T-cell (primary cell): ENCODE data around the gene ERG. TPM values are rescaled to one million over a fixed set of nuclear protein-coding genes. Genes with fewer than 3 reads are reported as not detected.

Experiments used
- ATAC-seq, 4 experiments: fragments of 200-7000 bp in 3 of 4; fragments of 150-1000 bp in 1 of 4; cut with Tn5 transposase; replicated peaks in 1 of 4; 1 replicate in 3 of 4; 2 replicates in 1 of 4; pipeline ENCODE4 v1.10.0; 2021; ENCODE audit warnings: moderate library complexity in 3 of 4, mild to moderate bottlenecking in 2 of 4, moderate number of reproducible peaks in 1 of 4
- CTCF ChIA-PET, 2 donors: fragments of 300-600 bp; sonication (Branson Sonifier 250); formaldehyde crosslinking; loops; one replicate each; lab custom pipeline; 2022; ENCODE audit warnings: antibody characterized with exemption in 2 of 2; lab: Charles Lee
- POLR2A ChIA-PET, 2 donors: fragments of 300-600 bp; sonication (Branson Sonifier 250); formaldehyde crosslinking; loops; one replicate each; lab custom pipeline; 2022; ENCODE audit warnings: antibody characterized with exemption in 2 of 2; lab: Charles Lee
- DNase-seq, 35 experiments: peaks; one replicate each; pipeline versions ENCODE4 v3.0.0 to v3.0.0-alpha.2; 2013 to 2023
- H3K27ac ChIP-seq: one replicate; pipeline ENCODE4 v1.5.1; 2013; ENCODE audit warnings: low read length
- H3K27me3 ChIP-seq, 2 experiments: replicated peaks in 1 of 2; 1 replicate in 1 of 2; 2 replicates in 1 of 2; pipeline versions ENCODE4 v1.6.1 to v1.7.0; 2013; ENCODE audit warnings: low read length in 1 of 2, mixed read lengths in 1 of 2; ENCODE audit not compliant: control insufficient read depth in 2 of 2, insufficient read depth in 2 of 2; ENCODE audit errors: extremely low read depth in 1 of 2
- H3K36me3 ChIP-seq, 2 donors: 1 replicate in 1 of 2; 2 replicates in 1 of 2; pipeline versions ENCODE4 v1.6.1 to v1.7.0; 2013; ENCODE audit warnings: low read length in 1 of 2; ENCODE audit not compliant: control insufficient read depth in 2 of 2, insufficient read depth in 1 of 2; ENCODE audit errors: extremely low read depth in 1 of 2
- H3K4me1 ChIP-seq, 2 experiments: 1 replicate in 1 of 2; 2 replicates in 1 of 2; pipeline versions ENCODE4 v1.6.1 to v1.7.0; 2013; ENCODE audit warnings: low read length in 2 of 2, mixed read lengths in 1 of 2; ENCODE audit not compliant: insufficient read depth in 2 of 2, control insufficient read depth in 1 of 2; ENCODE audit errors: extremely low read depth in 1 of 2
- H3K4me3 ChIP-seq, 2 donors: 1 replicate in 1 of 2; 2 replicates in 1 of 2; pipeline versions ENCODE4 v1.5.1 to v1.7.0; 2013; ENCODE audit warnings: mild to moderate bottlenecking in 2 of 2, low read length in 1 of 2, moderate library complexity in 1 of 2; ENCODE audit not compliant: control insufficient read depth in 1 of 2; ENCODE audit errors: extremely low read depth in 1 of 2
- H3K9me3 ChIP-seq: 2 replicates; pipeline ENCODE4 v1.7.0; 2013
- H3K27ac Mint-ChIP-seq, 2 donors: one replicate each; pipeline ENCODE4 v1.8.0; 2020 to 2021; ENCODE audit warnings: mild to moderate bottlenecking in 2 of 2, mixed read lengths in 2 of 2
- H3K27me3 Mint-ChIP-seq, 2 donors: one replicate each; pipeline ENCODE4 v1.8.0; 2021 to 2022; ENCODE audit warnings: mixed read lengths in 2 of 2
- H3K36me3 Mint-ChIP-seq: one replicate; pipeline ENCODE4 v1.8.0; 2021; ENCODE audit warnings: mixed read lengths
- H3K4me1 Mint-ChIP-seq, 3 donors: one replicate each; pipeline ENCODE4 v1.8.0; 2020 to 2022; ENCODE audit warnings: mixed read lengths in 3 of 3, mild to moderate bottlenecking in 1 of 3
- H3K4me3 Mint-ChIP-seq, 3 donors: one replicate each; pipeline ENCODE4 v1.8.0; 2020 to 2022; ENCODE audit warnings: mild to moderate bottlenecking in 3 of 3, mixed read lengths in 3 of 3, moderate library complexity in 3 of 3
- H3K9me3 Mint-ChIP-seq, 3 donors: one replicate each; pipeline ENCODE4 v1.8.0; 2020 to 2022; ENCODE audit warnings: mixed read lengths in 3 of 3
- WGBS: methylation state at CpG from one replicate; pipeline ENCODE4 v1.1.5; 2013; ENCODE audit warnings: missing lambda C conversion rate; ENCODE audit not compliant: insufficient coverage; 5-methylcytosine and 5-hydroxymethylcytosine counted together
- total RNA-seq, 35 experiments: library from RNA in 6 of 35; stranded (reverse) in 6 of 35; fragments of 120-200 nt in 1 of 35; gene quantifications; one replicate each; pipeline versions ENCODE4 v1.2.1 to v1.2.4 and lab custom pipeline; 2013 to 2026

Gene ERG
- total RNA-seq, 5 donors from 2014 or later (not counting 1 experiment from before 2014, with no cell fraction given), result 0.54 to 1.5 (median 0.85) TPM; not detected in 1

DNA sequence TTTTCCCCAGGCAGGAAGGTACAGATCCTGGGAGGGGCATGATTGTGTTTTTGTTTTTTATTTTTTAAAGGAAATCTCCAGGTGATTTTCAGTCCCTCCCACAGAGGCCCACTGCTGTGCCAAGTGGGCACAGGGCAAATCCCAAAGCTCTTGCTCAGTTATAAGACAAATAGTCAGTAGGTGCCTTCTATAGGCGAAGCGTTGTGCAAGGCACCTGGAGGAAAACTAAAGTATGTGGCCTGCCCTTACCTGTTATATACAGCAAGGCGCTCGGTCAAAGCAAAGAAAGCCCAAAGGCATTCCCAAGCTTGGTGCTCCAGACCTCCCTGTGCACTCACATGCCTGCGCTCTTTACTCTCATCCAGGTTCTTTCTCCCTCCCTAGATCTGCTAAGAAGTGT, 160.5 kb downstream of the ERG start:
- Histone ChIP-seq H3K4me1 (no peaks in the 10 kb centered on the region), H3K27me3 (peaks cover 0 to 5% of the 10 kb centered on the region in 2 experiments), H3K36me3 (no peaks in the 10 kb centered on the region), H3K4me3 (no peak overlapping the region), H3K9me3 (no peaks in the 10 kb centered on the region), H3K27ac (no peak overlapping the region)
- Mint-ChIP-seq H3K4me3 (no peak overlapping the region), H3K4me1 (no peaks in the 10 kb centered on the region), H3K36me3 (no peaks in the 10 kb centered on the region), H3K9me3 (no peaks in the 10 kb centered on the region), H3K27ac (no peak overlapping the region), H3K27me3 (no peaks in the 10 kb centered on the region)
- ATAC-seq (no peak), DNase-seq (no peak)
- POLR2A ChIA-PET, result no interaction called here
- CTCF ChIA-PET, result no interaction called here
- 100% methylated on average over 4 of the region's 5 CpGs for WGBS

GRCh38 chr21:38334866-38335265, 163.4 kb downstream of the ERG start:
- no peaks in the 10 kb centered on the region for H3K9me3 ChIP-seq
- H3K27me3 ChIP-seq, result peaks cover 0 to 8% of the 10 kb centered on the region in 2 experiments
- no peak overlapping the region for H3K4me3 ChIP-seq
- H3K4me1 ChIP-seq, result no peaks in the 10 kb centered on the region
- no peaks in the 10 kb centered on the region for H3K36me3 ChIP-seq
- H3K27ac Mint-ChIP-seq, result no peak overlapping the region
- no peak overlapping the region for H3K27ac ChIP-seq
- CTCF ChIA-PET, result no interaction called here
- ATAC-seq (no peak), DNase-seq (no peak)
- H3K36me3 Mint-ChIP-seq, result no peaks in the 10 kb centered on the region
- 95% methylated on average over 5 of the region's 8 CpGs for WGBS
- no peaks in the 10 kb centered on the region for H3K4me1 Mint-ChIP-seq
- no peaks in the 10 kb centered on the region for H3K9me3 Mint-ChIP-seq
- POLR2A ChIA-PET, result no interaction called here
- no peaks in the 10 kb centered on the region for H3K27me3 Mint-ChIP-seq
- no peak overlapping the region for H3K4me3 Mint-ChIP-seq

- Histone ChIP-seq H3K27me3 (peaks cover 0 to 10% of the 10 kb centered on the region in 2 experiments), H3K27ac (no peak overlapping the region), H3K36me3 (no peaks in the 10 kb centered on the region), H3K4me1 (no peaks in the 10 kb centered on the region), H3K9me3 (no peaks in the 10 kb centered on the region), H3K4me3 (no peak overlapping the region)
- Mint-ChIP-seq H3K27ac (no peak overlapping the region), H3K4me1 (no peaks in the 10 kb centered on the region), H3K36me3 (no peaks in the 10 kb centered on the region), H3K4me3 (no peak overlapping the region), H3K27me3 (no peaks in the 10 kb centered on the region), H3K9me3 (no peaks in the 10 kb centered on the region)
- ATAC-seq, result no peak
- ChIA-PET POLR2A (interaction anchor here (0.5 to 0.6 kb wide), 2 partner anchors 29 to 329 kb away, joined by 3 to 4 read pairs; no protein-coding TSS in a partner anchor), CTCF (no interaction called here)
- DNase-seq, result no peak
- 89% methylated on average over 2 of the region's 8 CpGs for WGBS
These were observed 164.7 kb downstream of the ERG start for GRCh38 chr21:38333301-38334272.

- Mint-ChIP-seq H3K4me3 (no peak overlapping the region), H3K27me3 (no peaks in the 10 kb centered on the region), H3K36me3 (no peaks in the 10 kb centered on the region), H3K27ac (no peak overlapping the region), H3K4me1 (peaks cover 0 to under 1% (median under 1%) of the 10 kb centered on the region in 3 donors), H3K9me3 (no peaks in the 10 kb centered on the region)
- H3K9me3 ChIP-seq, result no peaks in the 10 kb centered on the region
- WGBS, result 80% methylated on average over 1 of the region's 2 CpGs
- ATAC-seq (no peak), DNase-seq (no peak)
- CTCF ChIA-PET, result no interaction called here
- no peaks in the 10 kb centered on the region for H3K4me1 ChIP-seq
- H3K27me3 ChIP-seq, result peaks cover 0 to 10% of the 10 kb centered on the region in 2 experiments
- H3K4me3 ChIP-seq, result no peak overlapping the region
- POLR2A ChIA-PET, result interaction anchor here in 1 of 2 donors (0.6 kb wide), 1 partner anchor 64 kb away, joined by 3 read pairs; no protein-coding TSS in a partner anchor
- H3K27ac ChIP-seq, result no peak overlapping the region
- no peaks in the 10 kb centered on the region for H3K36me3 ChIP-seq
These were observed 167.6 kb downstream of the ERG start for GRCh38 chr21:38330666-38331065.

Other genes starting within 250 kb of the ERG start
- under 1 TPM; 0.09 to 0.66 (median 0.43) TPM for gene KCNJ15, start 241.5 kb downstream of the ERG start, total RNA-seq